Measurements from ENCODE around the gene MT1E.
"Not testable (repeated sequence)": the region's sequence is repeated elsewhere in the genome, so short reads cannot be mapped to it uniquely, and the experiment has no call there.

Gene MT1E

DNA sequence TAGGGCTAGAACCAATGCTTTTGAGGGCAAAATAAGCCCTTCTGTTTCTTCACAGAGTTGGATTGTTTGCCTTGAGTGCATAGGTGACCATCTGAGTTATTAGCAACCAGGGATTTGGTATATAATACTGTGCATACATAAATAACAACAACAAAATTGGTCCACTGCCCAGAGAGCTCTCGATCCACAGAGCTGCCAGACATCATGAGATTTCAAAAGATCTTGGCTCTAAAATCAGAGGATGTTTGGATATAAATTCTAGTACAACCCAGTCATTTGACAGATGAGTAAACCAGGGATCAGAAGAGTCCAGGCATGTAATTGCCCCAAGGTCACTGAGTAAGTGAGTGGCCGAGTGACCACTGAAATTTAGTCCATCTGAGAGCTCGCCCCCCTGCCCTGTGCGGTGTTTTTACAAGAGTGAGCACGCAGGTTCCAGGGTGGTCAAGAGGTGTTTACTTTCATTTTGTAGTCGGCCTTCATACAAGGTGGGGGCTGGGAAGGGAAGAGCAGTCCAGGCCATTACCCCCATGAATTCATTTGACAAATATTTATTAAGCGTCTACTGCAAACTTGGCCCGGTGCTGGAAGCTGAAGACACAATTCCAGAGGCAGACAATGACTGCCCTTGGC is 19.0 kb upstream of the MT1E start:
- no peak for DNase-seq (ENCODE audit: low read depth in 1 of 2, low spot score in 1 of 2)

DNA sequence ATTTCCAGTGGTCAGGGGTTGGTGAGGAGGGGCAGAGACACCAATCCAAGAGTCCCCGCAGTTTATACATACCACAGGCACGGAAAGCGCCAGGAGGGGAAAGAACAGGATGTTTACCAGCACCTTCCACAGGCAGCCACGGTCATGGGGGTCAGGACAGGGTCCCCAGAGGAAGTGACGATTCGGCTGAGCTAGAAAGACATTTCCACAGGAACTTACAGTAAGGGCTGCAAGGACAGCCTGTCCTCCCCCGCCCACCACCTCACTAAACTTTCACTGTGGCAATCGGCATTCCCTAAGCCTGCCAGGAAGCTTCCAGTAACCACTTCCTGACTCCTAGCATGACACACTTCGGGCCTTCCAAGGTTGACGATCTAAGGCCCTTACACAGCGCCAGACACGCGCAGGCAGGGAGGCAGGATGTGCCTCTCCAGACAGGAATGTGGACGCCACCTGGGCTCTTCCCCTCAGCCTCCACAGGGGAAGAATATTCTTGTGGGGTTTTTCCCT is 18.4 kb upstream of the MT1E start:
- no peak for DNase-seq (ENCODE audit: low read depth in 1 of 2, low spot score in 1 of 2)

DNA sequence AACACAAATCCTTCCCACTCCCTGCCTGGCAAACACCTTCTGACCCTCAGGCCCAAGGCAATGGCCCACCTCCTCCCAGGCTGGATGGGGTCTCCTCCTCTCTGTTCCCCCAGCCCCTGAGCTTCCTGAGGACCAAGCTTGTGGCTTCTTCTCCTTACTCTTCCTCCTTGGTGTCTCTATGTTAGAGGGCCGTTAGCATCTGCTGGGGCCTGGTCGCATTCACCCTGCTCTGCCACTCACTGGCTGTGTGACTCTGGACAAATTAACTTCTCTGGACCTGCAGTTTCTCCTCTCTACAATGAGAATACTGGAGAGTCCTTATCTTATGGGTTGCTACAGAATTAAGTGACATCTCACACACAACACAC is 17.9 kb upstream of the MT1E start:
- DNase-seq (ENCODE audit: low read depth in 1 of 2, low spot score in 1 of 2) = no peak

DNA sequence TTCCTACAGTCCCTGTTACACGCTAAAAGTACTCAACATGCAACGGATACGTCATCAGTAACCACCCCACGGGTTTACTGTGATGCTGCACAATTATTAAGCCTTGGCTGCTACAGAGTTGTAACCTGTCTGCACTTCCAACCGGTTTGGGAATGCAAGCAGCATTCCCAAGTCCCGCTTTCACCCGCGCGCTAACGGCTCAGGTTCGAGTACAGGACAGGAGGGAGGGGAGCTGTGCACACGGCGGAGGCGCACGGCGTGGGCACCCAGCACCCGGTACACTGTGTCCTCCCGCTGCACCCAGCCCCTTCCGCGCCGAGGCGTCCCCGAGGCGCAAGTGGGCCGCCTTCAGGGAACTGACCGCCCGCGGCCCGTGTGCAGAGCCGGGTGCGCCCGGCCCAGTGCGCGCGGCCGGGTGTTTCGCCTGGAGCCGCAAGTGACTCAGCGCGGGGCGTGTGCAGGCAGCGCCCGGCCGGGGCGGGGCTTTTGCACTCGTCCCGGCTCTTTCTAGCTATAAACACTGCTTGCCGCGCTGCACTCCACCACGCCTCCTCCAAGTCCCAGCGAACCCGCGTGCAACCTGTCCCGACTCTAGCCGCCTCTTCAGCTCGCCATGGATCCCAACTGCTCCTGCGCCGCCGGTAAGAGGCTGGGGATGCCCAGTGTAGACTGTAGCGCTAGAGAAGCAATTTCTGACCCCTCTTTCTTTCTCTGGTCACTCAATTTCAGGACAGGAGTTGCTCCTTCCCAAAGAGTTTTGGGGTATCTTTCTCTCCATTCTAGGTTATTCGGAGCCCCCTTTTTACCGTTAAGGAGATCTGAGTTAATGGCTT is 17.3 kb upstream of the MT1E start, which contains the start of gene MT2A:
Gene MT2A (plus strand): TSS at position 542 of the 833 bp plus-strand sequence. CDS start 72 bp downstream, at position 614.
- DNase-seq (ENCODE audit: low read depth in 1 of 2, low spot score in 1 of 2) = peak; percentile 70 to 88

DNA sequence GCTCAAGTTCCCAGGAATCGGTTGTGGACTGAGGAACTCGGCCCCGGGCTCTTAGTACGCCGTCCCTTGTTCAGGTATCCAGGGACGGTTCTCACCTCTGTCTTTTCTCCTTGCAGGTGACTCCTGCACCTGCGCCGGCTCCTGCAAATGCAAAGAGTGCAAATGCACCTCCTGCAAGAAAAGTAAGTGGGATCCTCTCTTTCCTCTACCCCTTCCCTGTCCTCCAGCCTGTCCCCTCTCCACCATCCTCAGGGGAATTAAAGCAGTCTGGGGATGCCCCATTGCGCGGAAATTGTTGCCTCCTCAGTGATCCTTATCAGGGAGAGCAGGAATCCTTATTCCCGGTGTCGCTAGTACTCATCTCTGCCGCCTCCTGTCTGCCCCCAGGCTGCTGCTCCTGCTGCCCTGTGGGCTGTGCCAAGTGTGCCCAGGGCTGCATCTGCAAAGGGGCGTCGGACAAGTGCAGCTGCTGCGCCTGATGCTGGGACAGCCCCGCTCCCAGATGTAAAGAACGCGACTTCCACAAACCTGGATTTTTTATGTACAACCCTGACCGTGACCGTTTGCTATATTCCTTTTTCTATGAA is 16.6 kb upstream of the MT1E start:
- DNase-seq (ENCODE audit: low read depth in 1 of 2, low spot score in 1 of 2) = no peak

DNA sequence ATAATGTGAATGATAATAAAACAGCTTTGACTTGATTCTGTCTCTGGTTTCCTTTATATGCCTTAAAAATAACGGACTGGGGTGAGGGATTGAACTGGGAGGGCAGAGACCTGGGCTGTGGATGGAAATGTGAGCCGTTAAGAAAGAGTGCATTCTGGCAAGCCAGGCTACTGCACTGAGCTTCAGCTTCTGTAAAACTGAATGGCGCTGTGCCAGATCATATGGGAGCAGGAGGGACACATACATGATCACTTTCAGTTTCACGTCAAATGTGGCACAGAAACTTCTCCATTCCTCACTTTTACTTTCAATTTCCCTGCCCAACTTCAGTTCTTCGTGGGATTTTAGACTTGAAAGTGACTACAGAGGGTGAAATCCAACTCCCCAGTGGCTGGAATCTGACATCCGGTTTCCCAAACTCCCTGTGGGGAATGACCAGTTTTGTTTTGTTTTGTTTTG is 16.1 kb upstream of the MT1E start:
- DNase-seq (ENCODE audit: low read depth in 1 of 2, low spot score in 1 of 2) = peak in 1 of 2 donors; percentile 80

DNA sequence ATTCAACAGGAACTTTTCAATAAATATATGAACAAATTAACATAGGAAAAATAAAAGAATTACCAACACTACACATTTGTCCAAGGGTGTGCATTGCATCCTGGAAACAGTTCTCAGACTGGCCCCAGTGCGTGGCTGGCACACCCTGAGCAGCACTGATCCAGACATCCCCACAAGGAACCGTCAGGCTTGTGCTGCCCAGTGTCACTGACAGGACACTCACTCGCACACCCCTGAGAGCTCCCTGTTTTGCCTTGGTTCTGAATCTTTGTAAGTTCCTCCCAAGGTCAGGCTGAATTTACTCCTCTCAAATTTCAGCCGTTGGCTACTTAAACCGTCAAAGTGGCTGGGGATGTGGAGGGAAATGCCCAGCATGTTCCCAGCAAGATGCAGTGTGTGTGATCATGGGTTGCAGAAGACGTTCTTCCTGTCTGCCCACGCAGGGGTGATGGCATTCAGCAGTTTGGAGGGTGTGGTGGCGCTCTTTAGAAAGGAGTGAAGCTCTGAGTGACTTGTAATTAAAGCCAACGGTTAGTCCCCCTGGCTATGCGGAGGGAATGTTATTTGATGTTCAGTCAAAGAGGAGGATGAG is 15.5 kb upstream of the MT1E start:
- DNase-seq (ENCODE audit: low read depth in 1 of 2, low spot score in 1 of 2) = peak; percentile 50 to 67

DNA sequence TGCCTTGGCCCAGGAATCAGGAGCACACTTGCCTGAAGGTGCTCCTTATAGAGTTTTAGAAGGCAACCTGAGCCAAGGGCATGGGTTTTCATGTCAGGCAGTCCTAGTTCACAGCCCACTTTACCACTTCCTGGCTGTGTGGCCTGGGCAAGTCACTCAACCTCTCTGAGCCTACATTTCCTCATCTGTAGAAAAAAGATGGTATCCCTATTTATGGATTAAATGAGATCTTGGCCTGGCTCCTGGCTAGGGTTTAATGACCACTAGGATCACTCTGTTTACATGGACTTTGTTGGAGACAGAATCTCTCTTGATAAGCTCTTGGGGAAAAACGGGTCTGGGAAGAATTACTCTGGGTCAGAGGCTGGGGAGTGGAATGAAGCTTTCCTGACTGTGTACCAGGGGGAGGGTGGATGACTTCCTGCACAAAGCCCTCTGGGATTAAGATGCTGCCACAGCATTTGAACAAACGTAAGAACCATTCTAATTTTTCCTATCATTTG is 14.9 kb upstream of the MT1E start:
- no peak for DNase-seq (ENCODE audit: low read depth in 1 of 2, low spot score in 1 of 2)

DNA sequence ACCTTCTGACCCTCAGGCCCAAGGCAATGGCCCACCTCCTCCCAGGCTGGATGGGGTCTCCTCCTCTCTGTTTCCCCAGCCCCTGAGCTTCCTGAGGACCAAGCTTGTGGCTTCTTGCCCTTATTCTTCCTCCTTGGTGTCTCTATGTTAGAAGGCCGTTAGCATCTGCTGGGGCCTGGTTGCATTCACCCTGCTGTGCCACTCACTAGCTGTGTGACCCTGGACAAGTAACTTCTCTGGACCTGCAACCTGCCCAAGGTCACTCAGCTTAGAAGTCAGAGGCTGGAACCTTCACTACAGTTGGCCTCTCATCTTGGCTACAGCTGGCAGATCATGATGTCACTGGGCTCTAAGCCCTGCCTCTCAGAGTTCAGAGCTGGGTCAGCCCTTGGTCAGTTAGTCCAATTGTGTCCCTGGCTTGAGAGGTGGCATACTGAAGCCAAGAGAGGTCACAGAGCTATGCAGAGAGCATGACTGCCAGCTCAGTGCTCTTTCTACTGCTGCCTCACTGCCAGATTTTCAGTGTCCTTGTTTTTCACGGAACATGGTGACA is 14.2 kb upstream of the MT1E start:
- no peak for DNase-seq (ENCODE audit: low read depth in 1 of 2, low spot score in 1 of 2)

DNA sequence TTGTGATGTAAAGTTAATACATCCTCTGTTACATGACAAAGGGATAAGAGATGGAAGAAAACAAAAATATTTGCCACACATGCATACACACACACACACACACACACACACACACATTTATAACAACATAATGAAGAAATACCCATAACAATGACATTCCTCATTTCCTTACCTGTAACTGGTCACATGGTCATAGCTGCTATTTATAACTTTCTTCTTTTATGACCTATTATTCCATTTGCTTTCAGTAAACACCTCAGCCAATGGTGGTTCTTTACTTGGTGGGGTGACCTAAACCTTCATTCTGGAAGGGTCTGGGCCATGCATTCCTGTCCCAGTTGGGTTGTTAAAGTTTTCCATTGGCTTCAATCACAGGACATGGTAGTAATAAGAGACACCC is 11.9 kb upstream of the MT1E start:
- DNase-seq (ENCODE audit: low read depth in 1 of 2, low spot score in 1 of 2) = no peak

DNA sequence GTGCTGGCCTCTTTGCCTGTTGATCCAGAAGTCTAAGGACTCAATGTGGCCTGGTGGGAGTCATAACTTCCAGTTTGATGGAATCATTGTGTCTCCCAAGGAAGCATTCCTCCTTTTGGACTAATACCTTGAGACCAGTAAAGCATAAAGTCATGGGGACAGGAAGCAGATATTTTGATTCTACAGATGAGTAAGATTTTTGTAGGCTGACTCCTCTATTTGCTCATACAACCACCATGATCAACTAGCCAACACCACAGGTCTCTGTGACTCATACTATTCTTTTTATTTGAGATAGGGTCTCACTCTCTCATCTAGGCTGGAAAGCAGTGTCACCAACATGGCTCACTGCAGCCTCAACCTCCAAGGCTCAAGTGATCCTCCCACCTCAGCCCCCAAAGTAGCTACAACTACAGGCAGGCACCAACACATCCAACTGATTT is 11.0 kb upstream of the MT1E start:
- peak in 1 of 2 donors; percentile 19 for DNase-seq (ENCODE audit: low read depth in 1 of 2, low spot score in 1 of 2)

DNA sequence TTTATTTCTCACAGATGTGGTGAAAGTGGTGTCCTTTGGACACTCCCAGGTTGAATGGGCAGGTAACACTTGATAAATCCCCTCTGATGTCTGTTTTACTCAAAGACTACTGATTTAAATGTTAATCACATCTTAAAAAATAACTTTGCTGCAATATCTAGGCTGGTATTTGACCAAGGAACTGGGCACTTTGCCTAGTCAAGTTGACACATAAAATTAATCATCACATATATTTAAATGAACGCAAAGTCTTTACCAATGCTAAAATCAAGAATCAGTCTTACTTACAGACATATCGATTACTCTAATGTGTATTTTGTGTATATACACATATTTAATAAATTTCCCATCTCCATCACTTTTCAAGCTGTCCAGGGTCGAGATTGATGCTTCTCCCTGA is 10.2 kb upstream of the MT1E start:
- DNase-seq (ENCODE audit: low read depth in 1 of 2, low spot score in 1 of 2) = no peak

DNA sequence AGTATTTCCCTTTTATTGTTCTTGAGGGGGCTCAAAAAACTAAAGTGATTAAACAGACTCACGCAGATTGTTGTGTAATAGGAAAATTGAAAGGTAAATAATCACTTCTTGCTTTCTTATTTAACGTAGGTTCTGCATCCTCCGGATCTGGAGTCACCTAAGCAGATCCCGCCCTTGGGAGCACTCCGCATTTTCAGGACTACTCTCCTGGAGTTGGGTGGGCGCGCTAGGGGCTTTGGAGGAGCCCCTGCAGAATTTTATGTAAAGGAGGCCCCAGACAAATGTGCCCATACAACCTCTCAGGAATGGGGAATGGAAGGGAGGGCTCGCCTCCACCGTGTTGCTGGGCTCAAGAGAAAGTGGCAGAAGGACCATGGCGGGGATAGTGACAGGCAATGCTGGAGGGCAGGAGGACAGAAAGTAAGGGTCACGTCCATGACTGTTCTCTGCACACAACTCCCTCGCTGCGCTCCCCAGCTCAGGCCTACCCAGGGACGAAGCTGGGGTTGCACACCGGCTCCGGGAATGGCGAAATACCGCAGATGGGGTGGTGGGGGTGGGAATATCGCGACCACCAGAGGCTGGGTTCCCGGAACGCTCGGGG is 8.9 kb upstream of the MT1E start:
- DNase-seq (ENCODE audit: low read depth in 1 of 2, low spot score in 1 of 2) = no peak

DNA sequence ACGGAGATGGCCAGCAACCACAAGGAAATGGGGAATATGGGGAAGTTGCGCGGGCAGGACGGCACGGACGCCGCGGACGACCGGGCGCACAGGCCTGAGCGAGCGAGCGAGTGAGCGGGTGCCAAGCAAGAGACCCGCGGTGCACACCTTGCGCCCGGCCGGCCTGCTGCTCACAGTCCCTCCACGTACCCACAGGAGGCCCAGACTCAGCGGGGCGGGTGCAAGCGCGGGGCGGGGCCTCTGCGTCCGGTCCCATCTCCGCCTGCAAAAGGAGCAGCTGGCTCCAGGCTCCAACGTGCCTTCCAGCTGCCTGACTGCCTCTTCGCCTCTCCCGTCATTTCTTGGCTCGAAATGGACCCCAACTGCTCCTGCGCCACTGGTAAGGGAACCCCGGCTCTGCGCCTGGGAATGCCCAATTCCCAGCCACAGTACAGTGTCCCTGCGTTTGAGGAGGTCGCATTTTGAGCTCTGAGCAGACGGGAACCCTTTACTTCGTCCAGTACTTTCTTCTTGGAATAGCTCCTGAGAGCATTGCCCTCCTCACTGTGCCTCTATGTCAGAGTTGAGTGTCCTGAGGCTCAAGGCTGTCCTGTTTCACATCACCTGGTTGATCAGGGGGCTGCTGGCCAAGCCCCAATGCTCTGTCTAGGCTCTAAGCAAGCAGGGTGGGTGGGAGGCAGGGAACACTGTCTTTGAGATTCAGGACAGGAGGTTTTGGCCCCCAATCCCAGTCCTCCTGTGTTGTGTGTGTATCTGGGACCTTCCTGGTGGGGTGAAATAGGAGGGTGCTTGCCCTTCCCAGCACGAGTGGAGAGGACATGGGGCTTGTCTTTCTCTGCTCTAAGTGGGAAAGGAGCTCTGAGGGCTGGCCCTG is 8.1 kb upstream of the MT1E start:
- DNase-seq (ENCODE audit: low read depth in 1 of 2, low spot score in 1 of 2) = peak in 1 of 2 donors; percentile 33

DNA sequence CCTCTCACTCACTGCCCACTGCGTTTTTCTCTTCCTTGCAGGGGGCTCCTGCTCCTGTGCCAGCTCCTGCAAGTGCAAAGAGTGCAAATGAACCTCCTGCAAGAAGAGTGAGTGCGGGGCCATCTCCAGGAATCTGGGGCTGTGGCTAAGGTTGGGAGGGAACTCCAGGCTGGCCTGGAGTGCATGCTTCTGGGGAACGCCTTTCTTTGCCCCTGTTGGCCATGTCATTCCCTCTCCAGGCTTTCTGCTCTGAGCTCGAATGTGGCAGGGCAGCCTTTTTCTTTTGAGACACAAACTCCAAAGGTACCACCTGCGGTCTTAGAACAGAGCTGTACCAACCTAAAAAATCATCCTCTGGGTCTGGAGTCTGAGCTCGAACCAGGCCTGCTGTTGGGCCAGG is 7.4 kb upstream of the MT1E start:
- DNase-seq (ENCODE audit: low read depth in 1 of 2, low spot score in 1 of 2) = no peak

DNA sequence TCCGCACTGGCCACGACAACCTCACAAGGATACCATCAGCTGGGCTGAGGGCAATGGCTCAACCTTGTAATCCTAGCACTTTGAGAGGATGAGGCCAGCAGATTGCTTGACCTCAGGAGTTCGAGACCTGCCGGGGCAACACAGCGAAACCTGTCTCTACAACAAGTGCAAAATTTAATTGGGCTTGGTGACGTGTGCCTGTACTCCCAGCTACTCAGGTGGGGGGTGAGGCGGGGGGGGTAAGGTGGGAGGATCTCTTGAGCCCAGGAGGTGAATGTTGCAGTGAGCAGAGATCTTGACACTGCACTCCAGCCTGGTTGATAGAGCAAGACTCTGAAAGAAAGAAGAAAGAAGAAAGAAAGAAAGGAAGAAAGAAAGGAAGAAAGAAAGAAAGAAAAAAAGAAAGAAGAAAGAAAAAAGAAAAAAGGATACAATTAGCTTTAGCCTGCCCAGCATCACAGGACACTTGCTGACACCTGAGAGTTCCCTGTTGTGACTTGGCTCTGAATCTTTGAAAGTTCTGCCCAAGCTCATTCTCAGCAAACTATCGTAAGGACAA is 5.2 kb upstream of the MT1E start:
- no peak for DNase-seq (ENCODE audit: low read depth in 1 of 2, low spot score in 1 of 2)

DNA sequence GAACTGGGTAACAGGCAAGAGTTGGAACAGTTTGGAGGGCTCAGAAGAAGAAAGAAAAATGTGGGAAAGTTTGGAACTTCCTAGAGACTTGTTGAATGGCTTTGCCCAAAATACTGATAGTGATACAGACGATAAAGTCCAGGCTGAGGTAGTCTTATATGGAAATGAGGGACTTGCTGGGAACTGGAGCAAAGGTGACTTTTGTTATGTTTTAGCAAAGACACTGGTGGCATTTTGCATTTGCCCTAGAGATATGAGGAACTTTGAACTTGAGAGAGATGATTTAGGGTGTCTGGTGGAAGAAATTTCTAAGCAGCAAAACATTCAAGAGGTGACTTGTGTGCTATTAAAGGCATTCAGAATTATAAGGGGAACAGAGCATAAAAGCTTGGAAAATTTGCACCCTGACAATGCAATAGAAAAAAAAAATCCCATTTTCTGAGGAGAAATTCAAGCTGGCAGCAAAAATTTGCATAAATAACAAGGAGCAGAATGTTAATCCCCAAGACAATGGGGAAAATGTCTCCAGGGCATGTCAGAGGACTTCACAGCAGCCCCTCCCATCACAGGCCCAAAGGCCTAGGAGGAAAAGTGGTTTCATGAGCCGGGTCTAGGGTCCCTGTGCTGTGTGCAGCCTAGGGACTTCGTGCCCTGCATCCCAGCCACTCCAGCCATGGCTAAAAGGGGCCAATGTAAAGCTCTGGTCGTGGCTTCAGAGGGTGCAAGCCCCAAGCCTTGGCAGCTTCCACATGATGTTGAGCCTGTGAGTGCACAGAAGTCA is 3.7 kb upstream of the MT1E start:
- DNase-seq (ENCODE audit: low read depth in 1 of 2, low spot score in 1 of 2) = not testable (repeated sequence)

DNA sequence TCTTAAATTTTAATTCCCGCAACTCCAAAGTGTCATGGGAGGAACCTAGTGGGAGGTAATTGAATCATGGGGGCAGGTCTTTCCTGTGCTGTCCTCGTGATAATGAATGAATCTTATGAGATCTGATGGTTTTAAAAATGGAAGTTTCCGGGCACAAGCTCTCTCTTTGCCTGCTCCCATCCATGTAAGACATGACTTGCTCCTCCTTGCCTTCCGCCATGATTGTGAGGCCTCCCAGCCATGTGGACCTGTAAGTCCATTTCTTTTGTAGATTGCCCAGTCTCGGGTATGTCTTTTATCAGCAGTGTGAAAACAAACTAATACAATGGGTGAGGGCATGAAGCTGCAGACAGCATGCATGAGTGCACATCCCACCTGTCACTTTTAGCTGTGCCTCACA is 2.4 kb upstream of the MT1E start:
- DNase-seq (ENCODE audit: low read depth in 1 of 2, low spot score in 1 of 2) = not testable (repeated sequence)

DNA sequence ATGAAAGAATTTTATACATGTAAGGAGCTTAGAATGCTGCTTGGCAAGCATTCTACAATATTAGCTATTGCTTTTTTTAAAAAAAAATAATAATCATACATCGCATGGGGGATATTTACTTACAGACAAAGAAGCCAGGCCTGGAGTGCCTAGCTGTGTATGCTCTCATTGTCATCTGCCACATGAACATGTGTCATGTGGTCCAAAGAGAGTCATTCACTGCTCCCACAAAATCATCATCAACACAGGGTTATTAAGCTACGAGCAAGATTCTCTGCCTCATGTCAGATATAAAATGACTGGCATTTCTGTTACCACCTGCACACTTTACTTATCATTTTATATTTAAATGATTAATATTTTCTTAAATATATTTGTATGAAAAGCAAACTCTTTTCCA is 1.9 kb upstream of the MT1E start:
- no peak for DNase-seq (ENCODE audit: low read depth in 1 of 2, low spot score in 1 of 2)

Data from activated CD4-positive, alpha-beta T cell treated with anti-CD3 and anti-CD28 coated beads, Interleukin-2, amount 50 U/mL, for 24 hours (primary cell).